CD4-positive, alpha-beta T cell treated with Interleukin-15 for 1 hour (primary cell): ENCODE data around the gene JAK3.

ENCODE experiments used
- DNase-seq: peaks from one replicate; pipeline ENCODE4 v3.0.0-alpha.2; 2020

JAK3 gene

DNA sequence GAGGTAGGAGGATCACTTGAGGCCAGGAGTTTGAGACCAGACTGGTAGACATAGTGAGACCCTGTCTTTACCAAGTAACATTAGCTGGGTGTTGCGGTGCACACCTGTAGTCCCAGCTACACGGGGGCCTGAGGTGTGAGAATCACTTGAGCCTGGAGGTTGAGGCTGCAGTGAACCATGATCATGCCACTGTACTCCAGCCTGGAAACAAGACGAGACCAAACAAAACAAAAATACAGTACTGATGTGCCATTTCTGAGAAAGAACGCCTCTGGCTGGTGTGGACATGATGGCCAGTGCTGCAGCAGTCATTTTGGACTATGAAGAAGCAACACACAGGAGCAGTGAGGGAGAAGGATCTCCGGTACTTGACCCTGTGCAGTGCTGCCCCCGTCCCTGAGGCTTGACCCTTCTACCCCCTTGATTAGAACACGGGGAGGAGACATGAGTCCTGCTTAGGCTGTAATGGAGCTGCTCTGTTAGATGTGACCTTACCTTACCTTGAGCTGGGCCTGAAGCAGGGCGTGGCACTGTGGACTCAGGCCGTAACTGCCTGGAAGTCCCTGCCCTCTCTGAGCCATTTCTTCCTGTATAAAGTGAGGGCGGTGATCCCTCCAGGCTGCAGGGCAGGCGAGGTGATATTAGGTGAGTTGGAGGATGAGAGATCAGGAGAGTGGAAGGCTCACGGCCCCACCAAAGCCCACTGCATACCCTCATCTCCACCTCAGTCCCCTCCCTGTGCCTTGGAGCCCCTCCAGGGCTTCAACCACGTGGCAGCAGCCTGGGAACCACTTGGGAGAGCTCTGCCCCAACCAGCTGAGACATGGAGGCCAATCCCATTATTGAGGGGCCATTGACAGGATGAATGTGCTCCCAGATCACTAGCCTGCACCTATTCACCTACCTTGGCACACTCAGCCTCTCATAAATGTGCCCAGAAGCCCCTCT, 17.9 kb upstream of the JAK3 start:
- no peak for DNase-seq

DNA sequence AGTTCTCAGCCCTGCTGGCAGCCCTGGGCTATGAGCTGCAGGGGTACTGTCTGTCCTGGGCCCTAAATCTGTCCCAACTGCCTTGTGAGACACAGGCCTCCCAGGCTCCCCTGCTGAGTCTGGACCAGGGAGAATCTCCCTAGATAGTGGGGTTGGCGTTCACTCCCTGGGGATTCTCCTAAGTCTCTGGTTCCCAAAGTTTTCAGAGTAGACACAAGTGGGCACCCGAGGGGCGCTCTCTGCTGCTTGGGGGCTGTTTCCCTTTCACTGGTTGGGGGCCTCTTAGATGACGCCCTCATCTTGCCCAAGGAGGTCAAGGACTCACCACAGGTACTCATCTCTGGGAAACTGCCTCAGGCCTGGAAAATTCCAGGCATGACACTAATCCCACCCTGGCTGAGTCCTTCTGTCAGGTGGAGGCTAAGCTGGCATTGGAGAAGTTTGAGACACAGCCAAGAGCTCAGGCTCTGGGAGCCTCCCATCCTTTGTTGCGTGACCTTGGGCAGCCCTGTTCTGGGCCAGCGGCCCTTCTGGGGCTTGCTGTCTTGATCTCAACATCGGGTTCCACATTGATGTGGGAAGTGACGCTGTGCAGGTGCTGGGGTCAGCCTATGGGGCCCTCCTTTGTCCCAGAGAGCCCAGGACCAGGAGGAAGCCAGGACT, 15.9 kb upstream of the JAK3 start:
- DNase-seq: no peak

DNA sequence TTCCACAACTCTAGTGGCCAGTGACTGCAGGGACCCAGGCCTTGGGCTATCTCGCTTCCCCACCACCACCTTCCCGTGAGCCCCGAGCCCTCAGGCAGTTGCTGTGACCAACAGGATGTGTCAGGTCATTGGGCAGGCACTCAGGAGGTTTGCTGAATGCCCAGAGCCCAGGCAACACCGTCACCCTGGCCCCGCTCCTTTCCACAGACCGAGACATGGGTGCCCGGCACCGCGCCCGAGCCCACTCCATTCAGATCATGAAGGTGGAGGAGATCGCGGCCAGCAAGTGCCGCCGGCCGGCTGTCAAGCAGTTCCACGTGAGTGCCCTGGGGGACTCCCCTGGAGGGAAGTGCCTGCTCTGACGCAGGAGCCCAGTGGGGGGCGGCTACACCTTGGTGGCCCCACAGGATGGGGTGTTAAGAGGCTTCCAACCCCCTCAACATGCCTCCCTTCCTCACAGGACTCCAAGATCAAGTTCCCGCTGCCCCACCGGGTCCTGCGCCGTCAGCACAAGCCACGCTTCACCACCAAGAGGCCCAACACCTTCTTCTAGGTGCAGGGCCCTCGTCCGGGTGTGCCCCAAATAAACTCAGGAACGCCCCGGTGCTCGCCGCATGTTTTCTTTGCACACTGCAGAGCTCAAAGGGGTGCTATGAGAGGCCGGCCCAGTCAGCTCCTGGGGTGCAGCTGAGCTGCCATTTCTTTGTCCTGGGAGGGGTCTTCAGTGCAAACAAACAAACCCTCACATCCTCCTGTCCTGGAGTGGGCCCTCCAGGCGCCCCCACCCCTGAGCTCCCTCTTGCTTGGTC, 15.1 kb upstream of the JAK3 start:
- peak; percentile 39 for DNase-seq

DNA sequence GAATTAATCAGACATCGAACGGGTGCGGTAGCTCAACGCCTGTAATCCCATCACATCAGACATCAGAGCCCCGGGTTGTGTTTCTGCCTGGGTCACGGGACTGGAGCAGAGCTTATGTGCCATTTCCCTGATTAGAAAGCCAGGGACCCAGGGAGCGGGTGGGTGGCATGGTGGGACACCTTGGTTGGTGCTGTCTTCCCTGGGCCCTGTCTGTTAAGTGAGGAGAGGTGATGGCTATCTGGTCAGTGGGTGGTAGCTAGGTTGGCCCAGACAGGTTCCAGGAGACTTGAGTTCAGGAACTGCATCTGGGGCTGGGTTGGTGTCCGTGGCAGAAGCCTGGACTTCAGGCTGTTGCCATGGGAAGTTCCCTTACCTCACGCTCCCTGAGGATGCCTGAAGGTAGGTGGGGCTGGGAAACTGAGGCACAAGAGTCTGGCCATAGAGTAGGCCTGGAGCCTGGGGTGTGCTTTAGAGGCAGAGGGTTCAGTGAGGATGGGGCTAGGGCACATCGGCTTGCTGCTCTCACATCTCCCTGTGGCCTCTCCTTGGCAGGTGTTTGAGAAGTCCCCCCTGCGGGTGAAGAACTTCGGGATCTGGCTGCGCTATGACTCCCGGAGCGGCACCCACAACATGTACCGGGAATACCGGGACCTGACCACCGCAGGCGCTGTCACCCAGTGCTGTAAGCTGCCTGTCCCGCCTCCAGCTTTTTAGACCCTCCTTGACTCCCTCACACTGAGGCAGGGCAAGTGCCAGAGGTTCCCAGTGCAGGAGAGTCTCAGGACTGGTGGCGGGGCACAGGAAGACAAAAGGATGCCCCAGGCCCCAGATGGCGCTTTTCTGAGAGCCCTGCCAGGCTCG, 14.0 kb upstream of the JAK3 start:
- no peak for DNase-seq

DNA sequence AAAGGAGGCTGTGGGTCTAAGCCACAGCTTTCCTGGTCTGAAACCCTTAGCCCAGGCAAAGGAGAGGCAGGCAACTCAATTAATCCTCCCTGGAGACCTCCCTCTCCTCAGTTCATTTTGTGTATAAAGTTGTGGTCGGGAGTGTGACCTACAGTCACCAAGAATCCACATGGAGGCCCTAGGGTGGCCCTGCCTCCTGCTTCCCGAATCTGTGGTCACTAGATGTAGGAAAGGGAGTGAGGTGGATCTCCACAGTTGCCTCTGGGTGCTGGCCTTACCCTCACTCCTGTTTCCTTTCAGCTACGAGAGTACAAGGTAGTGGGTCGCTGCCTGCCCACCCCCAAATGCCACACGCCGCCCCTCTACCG, 13.2 kb upstream of the JAK3 start:
- DNase-seq: no peak

DNA sequence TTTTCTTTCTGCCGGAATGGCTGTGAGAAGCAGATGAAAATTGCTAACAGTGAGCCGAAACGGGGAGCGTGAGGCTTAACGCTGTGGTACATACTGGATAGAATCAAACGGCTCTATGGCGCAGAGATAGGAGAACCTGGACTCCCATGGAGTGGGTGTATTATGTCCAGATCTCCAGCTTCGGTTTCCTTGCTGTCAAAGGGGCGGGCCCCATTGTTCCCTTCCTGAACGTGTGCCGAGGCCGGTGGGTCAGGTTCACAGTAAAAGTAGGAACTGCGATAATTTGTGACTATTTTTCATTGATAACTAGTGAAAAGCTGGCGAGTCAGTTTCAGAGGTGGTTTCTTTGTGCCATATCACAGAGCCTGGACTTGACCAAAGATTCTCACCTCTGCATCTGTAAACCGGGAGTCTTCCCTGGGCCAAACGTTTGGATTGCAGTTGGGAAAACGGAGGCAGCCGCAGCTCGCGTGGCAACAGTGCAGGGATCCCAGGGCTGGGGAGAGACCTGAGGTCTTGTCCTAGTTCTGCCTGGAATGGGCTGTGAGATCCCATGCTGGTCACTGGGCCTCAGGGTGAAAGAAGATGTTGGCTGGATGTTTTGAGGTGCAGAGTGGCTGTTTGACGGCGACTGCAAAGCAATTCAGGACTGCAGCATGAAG, 12.7 kb upstream of the JAK3 start:
- DNase-seq: no peak

DNA sequence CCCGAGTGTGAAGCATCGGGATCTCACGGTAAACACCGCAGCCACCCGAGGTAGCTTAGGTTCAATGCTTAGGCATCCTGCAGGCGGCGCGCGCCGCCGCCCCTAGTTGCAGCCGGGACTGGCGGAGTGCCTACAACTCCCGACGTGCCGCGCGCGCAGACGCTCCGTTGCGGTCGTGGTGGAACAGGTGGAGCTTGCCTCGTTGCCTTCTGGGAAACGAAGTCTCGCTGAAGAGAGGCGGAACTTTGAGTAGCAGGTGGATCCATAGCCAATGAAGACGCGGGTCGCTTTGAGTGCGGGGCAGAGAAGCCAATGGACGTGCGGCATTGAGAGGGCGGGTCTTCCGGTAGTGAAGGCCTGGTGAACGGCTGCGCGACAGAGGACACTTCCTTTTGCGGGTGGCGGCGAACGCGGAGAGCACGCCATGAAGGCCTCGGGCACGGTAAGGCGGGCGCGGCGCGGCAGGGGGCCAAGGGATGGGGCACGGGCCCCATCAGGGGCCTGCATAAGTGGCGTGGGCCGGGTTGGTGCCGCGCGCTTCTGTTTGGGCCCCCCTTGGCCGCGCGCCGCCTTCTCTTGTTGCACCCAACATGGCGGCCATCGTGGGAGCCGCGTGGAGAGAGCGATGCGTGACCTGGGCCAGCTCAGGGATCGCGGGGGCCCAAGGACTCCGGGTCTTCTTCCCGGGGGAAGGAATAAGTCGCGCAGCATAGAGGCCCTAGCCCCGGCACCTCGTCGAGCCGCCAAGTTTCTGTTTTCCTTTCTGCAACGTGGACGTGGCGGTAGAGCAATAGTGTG, 11.9 kb upstream of the JAK3 start, which contains the start of gene RPL18A:
Gene RPL18A (plus strand): TSS at position 378 of the 798 bp plus-strand sequence. CDS start 47 bp downstream, at position 425.
- DNase-seq: peak; percentile 100

DNA sequence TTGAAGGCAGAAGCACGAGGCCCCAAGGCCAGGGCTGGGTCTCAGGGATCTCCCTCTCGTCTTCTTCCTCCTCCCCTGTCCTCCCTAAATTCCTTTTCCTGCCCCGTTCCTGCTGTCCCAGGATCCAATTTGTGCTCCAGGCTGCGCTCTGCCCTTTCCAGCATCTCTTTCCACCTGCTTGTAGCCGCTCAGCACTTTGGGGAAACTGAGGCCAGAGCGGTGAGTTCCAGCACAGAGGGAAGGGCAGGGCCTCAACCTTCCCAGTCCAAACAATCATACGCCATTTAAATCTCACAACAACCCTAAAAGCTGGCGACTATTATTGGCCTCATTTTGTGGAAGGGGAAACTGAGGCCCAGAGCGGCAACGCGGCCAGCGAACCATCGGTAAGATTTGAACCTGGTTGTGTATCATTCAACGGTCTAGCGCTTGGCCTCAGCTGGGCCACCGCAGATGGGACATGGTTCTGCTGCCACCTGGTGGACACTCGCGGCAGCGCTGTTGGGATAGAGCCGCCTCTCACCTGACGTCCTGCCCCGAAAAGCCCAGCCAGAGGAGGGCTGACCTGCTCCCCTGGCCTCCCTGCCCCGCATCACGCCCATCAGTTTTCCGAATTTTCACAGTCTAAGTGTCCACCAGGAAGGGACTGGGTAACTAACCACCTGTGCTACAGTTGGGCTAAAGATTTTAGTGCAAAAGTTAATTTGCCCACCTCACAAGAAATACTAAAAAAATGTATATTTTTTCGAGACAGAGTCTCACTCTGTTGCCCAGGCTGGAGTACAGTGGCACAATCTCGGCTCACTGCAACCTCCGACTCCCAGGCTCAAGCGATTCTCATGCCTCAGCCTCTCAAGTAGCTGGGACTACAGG, 7.7 kb upstream of the JAK3 start:
- DNase-seq: peak; percentile 85

DNA sequence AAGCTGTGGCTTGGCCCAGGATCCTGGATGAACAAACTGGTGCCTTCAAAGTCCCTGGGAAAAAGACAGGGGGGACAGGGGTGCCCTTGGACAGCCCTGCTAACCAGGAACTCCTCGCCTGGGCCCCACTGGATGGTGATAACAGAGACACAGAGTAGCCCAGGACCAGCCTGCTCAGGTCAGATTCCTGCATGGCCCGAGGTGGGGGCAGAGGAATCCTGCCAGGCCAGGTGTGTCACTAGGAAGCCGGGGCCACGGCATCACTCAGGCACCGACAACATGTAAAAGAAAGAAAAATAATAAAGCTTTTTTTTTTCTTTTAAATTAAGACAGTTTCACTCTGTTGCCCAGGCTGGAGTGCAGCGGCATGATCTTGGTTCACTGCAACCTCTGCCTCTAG, 6.3 kb upstream of the JAK3 start:
- no peak for DNase-seq

DNA sequence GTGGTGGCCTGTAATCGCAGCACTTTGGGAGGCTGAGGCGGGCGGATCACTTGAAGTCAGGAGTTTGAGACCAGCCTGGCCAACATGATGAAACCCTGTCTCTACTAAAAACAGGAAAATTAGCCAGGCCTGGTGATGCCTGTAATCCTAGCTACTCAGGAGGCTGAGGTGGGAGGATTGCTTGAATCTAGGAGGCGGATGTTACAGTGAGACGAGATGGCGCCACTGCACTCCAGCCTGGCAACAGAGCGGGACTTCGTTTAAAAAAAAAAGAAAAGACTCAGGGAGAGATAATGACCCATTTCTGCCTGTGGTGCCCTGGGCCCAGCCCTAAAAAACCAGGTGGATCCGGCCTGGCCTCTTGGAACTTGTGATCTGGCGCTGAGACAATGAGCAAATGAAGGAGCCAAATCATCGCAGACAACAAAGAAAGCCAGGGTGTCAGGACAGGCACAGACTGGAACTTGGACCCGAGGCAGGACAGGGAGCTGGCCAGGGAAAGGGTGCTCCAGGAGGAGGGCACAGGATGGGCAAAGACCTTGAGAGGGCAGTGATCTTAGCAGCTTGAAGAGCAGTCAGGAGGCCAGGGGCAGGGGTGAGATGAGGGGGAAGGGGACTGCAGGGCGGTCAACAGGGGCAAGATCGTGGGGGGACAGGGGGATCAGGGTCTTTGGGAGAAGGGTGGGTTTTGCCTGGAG, 962 bp upstream of the JAK3 start:
- DNase-seq: no peak

DNA sequence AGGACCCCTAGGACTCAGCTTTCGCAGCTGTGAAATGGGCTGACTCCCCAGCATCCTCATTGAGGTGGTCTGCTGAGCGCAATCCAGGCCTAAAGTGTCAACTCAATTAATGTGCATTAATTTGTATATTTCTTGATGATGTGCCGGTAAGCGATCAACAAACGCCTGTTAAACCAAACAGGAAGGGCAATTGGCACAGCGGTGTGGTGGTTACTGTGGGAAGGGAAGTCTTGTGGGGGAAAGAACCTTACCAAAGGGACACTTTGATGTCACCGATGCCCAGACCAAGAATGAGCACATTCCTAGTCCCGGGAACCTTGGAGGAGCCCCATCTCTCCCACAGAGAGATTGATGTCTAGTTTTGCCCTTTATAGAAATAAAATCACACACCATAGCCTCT, 1.6 kb downstream of the JAK3 start:
- peak; percentile 45 for DNase-seq

DNA sequence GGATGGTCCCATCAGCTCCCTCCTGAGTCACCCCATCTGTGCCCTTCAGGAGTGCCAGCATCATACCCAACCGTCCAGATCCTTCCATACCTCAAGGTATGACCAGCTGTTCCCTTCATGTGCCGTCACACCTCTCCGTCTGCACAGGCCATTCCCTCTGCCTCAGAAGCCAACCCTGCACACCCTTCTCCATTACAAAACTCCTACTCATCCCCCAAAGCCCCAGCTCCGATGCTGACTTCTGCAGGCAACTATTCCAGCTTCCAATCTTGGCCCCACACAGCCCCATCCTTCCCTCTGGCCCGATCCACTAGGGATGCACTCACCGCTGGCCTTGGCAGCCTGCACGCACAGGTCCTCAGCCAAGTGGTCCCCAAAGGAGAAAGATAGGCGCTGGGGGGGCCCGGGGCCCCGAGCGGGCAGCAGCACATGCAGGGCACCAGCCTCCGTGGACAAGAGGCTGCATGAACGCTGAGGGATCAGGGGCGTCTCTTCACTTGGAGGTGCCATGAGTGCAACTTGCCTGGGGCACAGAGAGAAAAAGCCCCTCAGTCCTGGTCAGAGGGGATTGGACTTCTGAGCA, 3.8 kb downstream of the JAK3 start:
- no peak for DNase-seq

DNA sequence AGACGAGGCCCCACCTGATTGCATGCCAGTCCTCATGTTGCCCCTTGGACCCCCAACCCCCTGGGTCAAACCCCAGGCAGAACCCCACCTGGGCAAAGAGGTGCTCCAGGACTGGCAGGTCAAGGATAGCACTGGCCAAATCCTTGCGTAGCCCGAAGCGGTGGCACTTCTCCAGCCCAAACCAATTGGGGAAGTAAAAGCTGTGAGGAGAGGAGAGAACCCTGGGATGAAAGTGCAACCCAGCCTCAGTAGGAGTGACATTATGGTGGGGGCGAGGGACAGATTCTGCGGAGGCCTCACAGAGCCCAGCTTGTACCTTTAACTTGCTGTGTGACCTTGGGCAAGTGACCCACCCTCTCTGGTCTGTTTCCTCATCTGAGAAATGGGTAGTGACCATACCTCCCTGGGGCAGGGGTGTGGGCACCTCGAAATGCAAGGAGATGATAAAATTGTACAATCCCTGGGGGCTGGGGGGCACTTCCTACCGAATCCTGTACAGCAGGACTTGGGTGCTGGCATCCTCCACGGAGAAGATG, 4.4 kb downstream of the JAK3 start:
- no peak for DNase-seq

DNA sequence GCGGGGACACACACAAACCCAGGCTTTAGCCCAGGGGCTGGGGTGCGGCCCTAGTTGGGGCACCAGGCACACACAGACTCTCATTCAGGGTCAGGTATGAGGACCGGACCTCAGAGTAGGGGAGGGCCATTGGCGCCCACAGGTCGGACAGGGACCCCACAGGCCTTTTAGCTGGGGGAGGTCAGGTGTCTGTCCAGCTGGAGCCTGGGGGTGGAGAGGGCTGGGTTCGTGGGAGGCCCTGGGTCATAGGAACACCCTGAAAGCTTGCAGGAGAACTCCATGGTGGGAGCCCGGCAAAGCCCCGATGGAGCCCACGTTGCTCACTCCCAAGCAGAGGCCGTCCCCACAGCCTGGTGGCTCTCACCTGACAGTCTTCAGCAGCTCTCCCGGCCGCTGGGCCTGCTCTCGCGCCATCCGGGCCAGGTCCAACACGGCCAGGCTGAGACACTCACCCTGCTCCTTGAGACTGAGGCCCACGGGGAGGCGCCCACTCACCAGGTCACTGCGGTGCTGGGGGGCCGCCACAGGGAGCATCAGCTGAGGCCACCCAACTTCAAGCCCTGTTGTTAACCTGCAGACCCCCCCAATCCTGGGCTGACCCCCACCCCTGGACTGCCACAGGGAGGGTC, 5.0 kb downstream of the JAK3 start:
- DNase-seq: no peak

DNA sequence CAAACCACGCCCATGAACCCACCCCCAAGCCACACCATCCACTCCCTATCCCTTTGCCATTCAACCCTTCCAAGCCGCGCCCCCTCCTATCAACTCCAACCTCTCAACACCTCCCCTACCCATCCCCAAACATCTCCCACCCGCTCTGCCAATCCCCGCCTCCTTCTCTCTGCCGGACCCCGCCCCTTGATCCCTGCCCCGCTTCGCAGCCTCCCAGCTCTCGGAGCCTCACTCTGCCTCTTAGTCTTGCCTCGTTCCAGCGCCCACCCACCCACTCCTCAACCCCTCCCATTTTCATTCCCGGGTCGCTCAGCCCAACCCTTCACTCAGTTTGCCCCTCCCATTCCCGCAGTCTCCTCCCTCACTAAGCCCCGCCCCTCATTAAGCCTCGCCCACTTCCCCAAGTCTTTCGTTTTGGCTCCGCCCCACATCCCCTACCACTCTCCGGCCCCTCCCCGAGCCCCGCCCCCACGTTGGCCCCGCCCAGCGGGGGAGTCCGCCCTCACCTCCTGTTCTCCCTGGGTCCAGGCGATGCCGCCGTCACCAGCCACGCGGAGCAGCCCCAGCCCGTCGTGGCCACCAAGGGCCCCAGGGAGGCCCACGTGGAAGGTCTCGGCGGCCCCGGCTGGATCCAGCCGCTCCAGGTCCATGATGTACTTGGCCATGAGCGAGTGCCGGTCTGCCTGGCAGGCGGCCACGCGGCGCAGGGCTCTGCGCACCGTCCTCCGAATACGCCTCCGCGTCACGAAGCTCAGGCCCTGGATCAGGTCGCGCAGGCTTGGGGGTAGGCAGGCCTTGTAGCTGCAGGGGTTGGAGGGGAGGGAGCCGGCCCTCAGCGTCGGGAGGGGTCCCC, 5.7 kb downstream of the JAK3 start:
- DNase-seq: peak; percentile 39

DNA sequence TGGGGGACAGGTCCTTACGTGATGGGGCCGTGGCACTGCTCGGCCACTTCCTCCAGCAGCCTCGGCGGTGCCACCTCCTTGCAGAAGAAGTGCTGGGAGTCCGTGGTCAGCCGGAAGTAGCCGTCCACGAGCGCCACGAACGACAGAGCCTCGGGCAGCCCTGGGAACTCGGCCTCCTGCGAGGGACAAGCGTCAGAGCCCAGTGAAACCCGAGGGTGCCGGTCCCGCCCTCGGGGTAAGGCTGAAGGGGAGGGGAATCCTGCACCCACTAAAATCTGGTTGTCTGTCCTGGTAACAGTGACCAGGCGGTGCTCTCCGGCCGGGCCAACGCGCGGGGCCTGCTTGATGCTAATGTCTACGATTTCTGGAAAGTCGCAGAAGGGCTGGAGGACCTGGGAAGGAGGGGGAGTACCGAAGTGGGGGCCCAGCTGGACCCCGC, 6.4 kb downstream of the JAK3 start:
- no peak for DNase-seq

DNA sequence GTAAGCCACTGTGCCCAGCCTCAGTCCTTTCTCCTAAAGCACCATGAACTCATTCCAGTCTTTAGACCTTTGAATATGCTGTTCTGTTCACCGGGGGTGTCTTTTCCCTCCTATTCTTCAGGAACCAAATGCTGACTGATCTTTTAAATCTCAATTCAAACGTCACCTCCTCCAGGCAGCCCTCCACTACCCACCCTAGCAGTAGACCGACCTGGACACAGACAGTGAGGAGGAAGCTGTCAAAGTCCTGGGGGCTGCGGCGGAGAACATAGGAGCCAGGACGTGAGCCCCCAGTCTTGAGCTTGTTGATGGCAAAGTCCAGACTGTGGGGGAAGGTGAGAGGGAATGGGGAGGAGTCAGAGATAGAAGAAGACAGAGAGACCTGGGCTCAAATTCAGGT, 7.8 kb downstream of the JAK3 start:
- no peak for DNase-seq
